Adrenal gland (tissue), 5 donors: ENCODE data around the gene SCN3B.

Experiments used
- POLR2A ChIP-seq, 2 donors: fragments of 450-650 bp; IDR thresholded peaks; one replicate each; pipeline ENCODE4 v1.6.1; 2017; ENCODE audit warnings: antibody characterized with exemption in 2 of 2, mild to moderate bottlenecking in 2 of 2, moderate library complexity in 1 of 2
- TF ChIP-seq, protein P1 (sequence below), 6 experiments: fragments of 450-650 bp in 4 of 6; fragments of 200-600 bp in 2 of 6; sonication (generic) in 1 of 6; IDR thresholded peaks; 1 replicate in 5 of 6; 2 replicates in 1 of 6; pipeline versions ENCODE4 v1.5.1 to v1.8.0; 2016 to 2021; ENCODE audit warnings: antibody characterized with exemption in 6 of 6, mild to moderate bottlenecking in 2 of 6, moderate library complexity in 1 of 6
- donor health status: DM: no; HTN: no; CAD: no.

DNA sequence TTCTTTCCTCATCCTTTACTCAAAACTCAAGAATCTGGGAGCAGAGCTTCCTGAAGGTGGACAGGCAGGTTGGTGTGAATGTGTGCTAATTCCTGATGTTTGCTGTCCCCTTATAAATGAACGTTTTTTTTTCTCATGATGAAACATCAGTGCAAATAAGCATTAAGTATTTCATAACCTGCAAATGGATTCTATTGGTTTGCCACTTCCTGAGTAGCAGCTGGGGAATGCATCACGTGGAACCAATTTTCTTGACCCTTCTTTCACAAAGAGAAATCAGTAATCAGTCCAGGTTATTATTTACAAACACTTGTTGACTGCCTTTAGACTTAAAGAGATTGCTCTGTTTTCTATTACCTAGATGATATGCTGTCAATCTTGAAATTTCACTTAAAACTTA lies 40.1 kb upstream of the SCN3B start:
- TF ChIP-seq, protein P1, sequence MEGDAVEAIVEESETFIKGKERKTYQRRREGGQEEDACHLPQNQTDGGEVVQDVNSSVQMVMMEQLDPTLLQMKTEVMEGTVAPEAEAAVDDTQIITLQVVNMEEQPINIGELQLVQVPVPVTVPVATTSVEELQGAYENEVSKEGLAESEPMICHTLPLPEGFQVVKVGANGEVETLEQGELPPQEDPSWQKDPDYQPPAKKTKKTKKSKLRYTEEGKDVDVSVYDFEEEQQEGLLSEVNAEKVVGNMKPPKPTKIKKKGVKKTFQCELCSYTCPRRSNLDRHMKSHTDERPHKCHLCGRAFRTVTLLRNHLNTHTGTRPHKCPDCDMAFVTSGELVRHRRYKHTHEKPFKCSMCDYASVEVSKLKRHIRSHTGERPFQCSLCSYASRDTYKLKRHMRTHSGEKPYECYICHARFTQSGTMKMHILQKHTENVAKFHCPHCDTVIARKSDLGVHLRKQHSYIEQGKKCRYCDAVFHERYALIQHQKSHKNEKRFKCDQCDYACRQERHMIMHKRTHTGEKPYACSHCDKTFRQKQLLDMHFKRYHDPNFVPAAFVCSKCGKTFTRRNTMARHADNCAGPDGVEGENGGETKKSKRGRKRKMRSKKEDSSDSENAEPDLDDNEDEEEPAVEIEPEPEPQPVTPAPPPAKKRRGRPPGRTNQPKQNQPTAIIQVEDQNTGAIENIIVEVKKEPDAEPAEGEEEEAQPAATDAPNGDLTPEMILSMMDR (IDR thresholded peaks at IDR 0.05), result no peak
- TF ChIP-seq POLR2A (IDR thresholded peaks at IDR 0.05), result no peak
